Thyroid gland (tissue), 4 donors: ENCODE measurements around the gene DCDC2B. TPM values are rescaled to one million over a fixed set of nuclear protein-coding genes. Genes with fewer than 3 reads are reported as not detected.

Experiments used
- DNase-seq, 2 donors: peaks; one replicate each; pipeline ENCODE4 v3.0.0-alpha.2; 2019
- H3K27ac ChIP-seq, 3 donors: fragments of 200-600 bp; sonication (generic); 1 replicate in 2 of 3; 2 replicates in 1 of 3; pipeline ENCODE4 v1.5.1; 2016 to 2019; ENCODE audit warnings: mild to moderate bottlenecking in 1 of 3, moderate library complexity in 1 of 3
- H3K27me3 ChIP-seq: fragments of 200-600 bp; sonication (generic); one replicate; pipeline ENCODE4 v1.5.1; 2019
- H3K36me3 ChIP-seq, 2 donors: fragments of 200-600 bp; sonication (generic); one replicate each; pipeline ENCODE4 v1.5.1; 2016 to 2019
- H3K4me1 ChIP-seq, 2 donors: fragments of 200-600 bp; sonication (generic); one replicate each; pipeline ENCODE4 v1.5.1; 2017 to 2019
- H3K4me3 ChIP-seq, 3 donors: fragments of 200-600 bp; sonication (generic); replicated peaks in 1 of 3; 1 replicate in 2 of 3; 2 replicates in 1 of 3; pipeline ENCODE4 v1.5.1; 2016; ENCODE audit warnings: mild to moderate bottlenecking in 1 of 3
- H3K9me3 ChIP-seq: fragments of 200-600 bp; sonication (generic); one replicate; pipeline ENCODE4 v1.5.1; 2017
- POLR2A ChIP-seq, 2 donors: fragments of 450-650 bp; IDR thresholded peaks; one replicate each; pipeline ENCODE4 v1.6.1; 2017; ENCODE audit warnings: antibody characterized with exemption in 2 of 2, mild to moderate bottlenecking in 2 of 2, moderate library complexity in 1 of 2
- WGBS, 2 donors: methylation state at CpG; one replicate each; pipeline ENCODE4 v1.1.5; 2017; 5-methylcytosine and 5-hydroxymethylcytosine counted together
- intact Hi-C: fragments of 100-400 bp; cut with DNase I; formaldehyde crosslinking; loops from one replicate; pipeline ENCODE4 v1.15.1; 2023
- total RNA-seq, 4 donors: library from RNA; depleted of rRNA; stranded (reverse); fragments of >200 nt; gene quantifications; one replicate each; pipeline ENCODE4 v1.2.3, GENCODE V29; 2016
- TF ChIP-seq, protein P1 (sequence below), 6 experiments: fragments of 200-600 bp in 3 of 6; fragments of 450-650 bp in 3 of 6; sonication (generic) in 3 of 6; IDR thresholded peaks; one replicate each; pipeline ENCODE4 v1.5.1; 2016 to 2019; ENCODE audit warnings: antibody characterized with exemption in 6 of 6, mild to moderate bottlenecking in 2 of 6, inconsistent platforms in 1 of 6, moderate library complexity in 1 of 6

The DCDC2B gene
- total RNA-seq, 4 donors from 2014 or later = not detected

DNA sequence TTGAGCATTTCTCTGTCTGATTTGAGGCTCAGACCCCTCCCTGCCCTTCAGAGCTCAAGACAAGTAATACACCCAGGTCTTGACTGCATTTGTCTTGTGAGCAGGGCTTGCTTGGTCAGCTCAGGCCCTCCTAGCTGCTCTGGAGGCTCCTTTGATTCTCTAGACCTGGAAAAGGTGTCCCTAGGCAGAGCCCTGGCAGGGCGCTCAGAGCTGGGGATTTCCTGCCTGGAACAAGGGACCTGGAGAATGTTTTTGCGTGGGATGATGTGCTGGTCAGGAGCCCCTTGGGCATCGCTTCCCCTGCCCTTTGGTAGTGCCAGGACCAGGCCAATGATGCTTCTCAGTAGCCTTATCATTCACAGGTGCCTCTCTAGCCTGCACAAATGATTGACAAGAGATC is 13.4 kb upstream of the DCDC2B start:
- no peak for DNase-seq
- intact Hi-C loops = no loop called here
- TF ChIP-seq, protein P1, sequence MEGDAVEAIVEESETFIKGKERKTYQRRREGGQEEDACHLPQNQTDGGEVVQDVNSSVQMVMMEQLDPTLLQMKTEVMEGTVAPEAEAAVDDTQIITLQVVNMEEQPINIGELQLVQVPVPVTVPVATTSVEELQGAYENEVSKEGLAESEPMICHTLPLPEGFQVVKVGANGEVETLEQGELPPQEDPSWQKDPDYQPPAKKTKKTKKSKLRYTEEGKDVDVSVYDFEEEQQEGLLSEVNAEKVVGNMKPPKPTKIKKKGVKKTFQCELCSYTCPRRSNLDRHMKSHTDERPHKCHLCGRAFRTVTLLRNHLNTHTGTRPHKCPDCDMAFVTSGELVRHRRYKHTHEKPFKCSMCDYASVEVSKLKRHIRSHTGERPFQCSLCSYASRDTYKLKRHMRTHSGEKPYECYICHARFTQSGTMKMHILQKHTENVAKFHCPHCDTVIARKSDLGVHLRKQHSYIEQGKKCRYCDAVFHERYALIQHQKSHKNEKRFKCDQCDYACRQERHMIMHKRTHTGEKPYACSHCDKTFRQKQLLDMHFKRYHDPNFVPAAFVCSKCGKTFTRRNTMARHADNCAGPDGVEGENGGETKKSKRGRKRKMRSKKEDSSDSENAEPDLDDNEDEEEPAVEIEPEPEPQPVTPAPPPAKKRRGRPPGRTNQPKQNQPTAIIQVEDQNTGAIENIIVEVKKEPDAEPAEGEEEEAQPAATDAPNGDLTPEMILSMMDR (IDR thresholded peaks at IDR 0.05) = no peak
- Histone ChIP-seq H3K36me3 (peaks cover 60% of the 10 kb centered on the region in 2 donors), H3K4me3 (no peak overlapping the region), H3K9me3 (no peaks in the 10 kb centered on the region), H3K27me3 (no peaks in the 10 kb centered on the region), H3K27ac (no peak overlapping the region), H3K4me1 (peaks cover 3 to 10% of the 10 kb centered on the region in 2 donors)
- WGBS, 2 donors = 88 to 94% methylated on average over 3 of the region's 3 CpGs

DNA sequence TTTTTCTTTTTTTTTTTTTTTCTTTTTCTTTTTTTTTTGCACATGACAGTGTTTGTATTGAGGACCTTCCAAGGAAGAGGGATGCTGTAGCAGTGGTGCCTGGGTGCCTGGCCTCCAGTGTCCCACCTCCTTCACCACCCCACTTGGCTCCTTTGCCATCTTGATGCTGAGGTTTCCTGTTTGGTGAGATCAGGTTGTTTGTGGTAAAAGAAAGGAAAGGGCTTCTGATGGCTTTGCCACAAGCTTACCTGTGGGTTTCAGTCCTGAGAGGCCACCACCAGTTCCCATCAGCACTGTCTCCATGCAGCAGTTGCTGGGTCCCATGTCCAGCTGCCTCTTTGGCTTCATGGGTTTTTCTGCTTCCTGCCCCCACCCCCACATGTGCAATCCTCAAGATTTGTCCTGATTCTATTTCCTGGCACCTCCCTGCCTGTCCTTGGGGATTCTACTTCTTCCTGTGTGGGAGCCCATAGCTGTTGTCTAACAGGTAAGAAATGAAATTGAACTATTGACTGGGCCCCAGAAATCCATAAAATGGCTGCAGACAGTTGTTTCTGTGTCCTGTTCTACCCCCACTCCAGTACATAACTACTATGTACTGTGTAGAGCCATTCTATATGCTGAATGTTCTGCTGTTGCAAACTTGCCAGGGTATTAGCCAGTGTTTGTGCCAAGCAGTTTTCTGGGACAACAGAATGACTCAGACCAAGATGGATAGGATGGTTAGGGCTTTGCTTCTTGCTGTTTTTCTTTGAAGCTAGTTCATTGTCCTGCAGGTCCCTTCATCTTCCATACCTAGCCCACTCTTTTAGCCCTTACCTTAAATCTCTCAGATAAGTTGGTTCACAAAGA is 12.7 kb upstream of the DCDC2B start:
- Histone ChIP-seq H3K27me3 (no peaks in the 10 kb centered on the region), H3K4me1 (peaks cover 5 to 13% of the 10 kb centered on the region in 2 donors), H3K4me3 (no peak overlapping the region), H3K27ac (no peak overlapping the region), H3K36me3 (peaks cover 54 to 55% of the 10 kb centered on the region in 2 donors), H3K9me3 (no peaks in the 10 kb centered on the region)
- TF ChIP-seq, protein P1 (IDR thresholded peaks at IDR 0.05) = no peak
- TF ChIP-seq POLR2A (IDR thresholded peaks at IDR 0.05) = no peak
- no peak for DNase-seq
- intact Hi-C loops = no loop called here

DNA sequence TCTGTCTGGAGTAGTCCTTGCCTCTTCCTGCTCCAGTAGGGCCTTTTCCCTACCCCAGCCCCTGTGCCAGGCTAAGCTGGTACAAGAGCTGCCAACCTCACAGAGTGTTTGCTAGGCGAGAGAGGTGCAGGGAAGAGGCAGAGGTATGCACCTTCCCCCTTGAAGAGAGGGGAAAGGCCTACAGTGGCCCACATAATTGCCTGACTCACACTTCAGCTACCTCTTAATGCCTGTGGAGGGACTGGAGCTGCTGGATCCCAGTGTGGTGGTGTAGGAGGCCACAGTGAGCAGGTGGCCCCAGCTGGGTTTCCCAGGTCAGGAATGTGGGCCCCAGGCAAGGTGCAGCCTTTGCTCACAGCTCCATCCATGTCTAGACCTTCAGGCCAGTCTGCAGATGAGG is 11.8 kb upstream of the DCDC2B start:
- no peaks in the 10 kb centered on the region for H3K9me3 ChIP-seq
- H3K27ac ChIP-seq = no peak overlapping the region
- no peak overlapping the region for H3K4me3 ChIP-seq
- peaks cover 46% of the 10 kb centered on the region in 2 donors for H3K36me3 ChIP-seq
- TF ChIP-seq, protein P1 (IDR thresholded peaks at IDR 0.05) = no peak
- no peak for TF ChIP-seq POLR2A (IDR thresholded peaks at IDR 0.05)
- peaks cover 12 to 21% of the 10 kb centered on the region in 2 donors for H3K4me1 ChIP-seq
- intact Hi-C loops = no loop called here
- no peak for DNase-seq
- 80 to 100% methylated on average over 1 of the region's 1 CpG for WGBS, 2 donors
- no peaks in the 10 kb centered on the region for H3K27me3 ChIP-seq

DNA sequence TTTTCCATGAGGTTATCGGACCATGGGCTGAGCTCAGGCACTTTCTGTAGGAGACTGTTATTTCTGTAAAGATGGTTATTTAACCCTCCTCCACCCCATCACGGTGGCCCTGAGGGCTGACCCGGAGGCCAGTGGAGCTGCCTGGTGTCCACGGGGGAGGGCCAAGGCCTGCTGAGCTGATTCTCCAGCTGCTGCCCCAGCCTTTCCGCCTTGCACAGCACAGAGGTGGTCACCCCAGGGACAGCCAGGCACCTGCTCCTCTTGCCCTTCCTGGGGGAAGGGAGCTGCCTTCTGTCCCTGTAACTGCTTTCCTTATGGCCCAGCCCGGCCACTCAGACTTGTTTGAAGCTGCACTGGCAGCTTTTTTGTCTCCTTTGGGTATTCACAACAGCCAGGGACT is 11.1 kb upstream of the DCDC2B start:
- 63 to 80% methylated on average over 6 of the region's 6 CpGs for WGBS, 2 donors
- peaks cover 12 to 25% of the 10 kb centered on the region in 2 donors for H3K4me1 ChIP-seq
- no peak overlapping the region for H3K27ac ChIP-seq
- intact Hi-C loops = no loop called here
- peaks cover 38% of the 10 kb centered on the region in 2 donors for H3K36me3 ChIP-seq
- TF ChIP-seq, protein P1 (IDR thresholded peaks at IDR 0.05) = no peak
- no peak for TF ChIP-seq POLR2A (IDR thresholded peaks at IDR 0.05)
- H3K27me3 ChIP-seq = no peaks in the 10 kb centered on the region
- DNase-seq = no peak
- no peak overlapping the region for H3K4me3 ChIP-seq
- H3K9me3 ChIP-seq = no peaks in the 10 kb centered on the region

DNA sequence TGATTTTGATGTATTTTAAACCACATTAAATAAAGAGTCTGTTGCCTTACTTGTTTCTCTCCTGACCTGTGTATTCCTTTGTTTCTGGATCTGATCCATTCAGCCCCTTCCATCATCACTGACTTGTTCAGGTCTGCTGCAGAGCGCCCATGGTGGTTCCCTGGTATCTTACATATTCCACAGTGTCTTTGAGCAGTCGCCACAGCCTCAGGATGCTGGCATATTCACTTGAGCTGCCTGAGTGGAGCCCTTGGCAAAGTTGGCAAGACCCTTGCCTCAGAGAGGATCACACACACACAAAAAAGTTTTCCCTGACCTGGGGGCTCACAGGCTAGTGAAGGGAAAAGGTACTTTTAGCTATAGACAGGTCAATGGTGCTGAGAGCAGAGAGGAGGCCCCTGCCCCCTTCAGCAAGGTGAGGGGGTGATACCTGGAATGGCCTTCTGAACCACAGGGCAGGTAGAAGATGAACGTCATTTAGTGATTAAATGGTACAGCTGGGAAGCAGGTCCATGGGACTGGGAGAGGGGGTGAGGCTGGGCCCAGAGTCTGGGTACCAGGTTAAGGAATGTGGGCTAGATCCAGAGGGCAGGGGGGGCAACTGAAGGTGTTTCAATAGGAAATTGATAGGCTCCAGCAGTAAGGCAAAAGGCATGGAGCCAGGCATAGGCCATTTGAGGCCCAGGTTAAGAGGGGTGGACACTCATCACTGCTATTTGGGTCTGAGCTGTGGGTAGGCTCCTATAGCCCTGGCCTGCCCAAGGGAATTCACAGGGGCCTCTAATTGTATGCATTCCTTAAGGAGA is 10.4 kb upstream of the DCDC2B start:
- H3K27me3 ChIP-seq = no peaks in the 10 kb centered on the region
- H3K4me1 ChIP-seq = peaks cover 12 to 25% of the 10 kb centered on the region in 2 donors
- no peak overlapping the region for H3K27ac ChIP-seq
- intact Hi-C loops = no loop called here
- H3K9me3 ChIP-seq = no peaks in the 10 kb centered on the region
- 88 to 90% methylated on average over 3 of the region's 3 CpGs for WGBS, 2 donors
- TF ChIP-seq, protein P1 (IDR thresholded peaks at IDR 0.05) = no peak
- no peak overlapping the region for H3K4me3 ChIP-seq
- no peak for DNase-seq
- H3K36me3 ChIP-seq = peaks cover 32% of the 10 kb centered on the region in 2 donors
